ENCODE data around the gene ANKZF1.

ANKZF1 gene

DNA sequence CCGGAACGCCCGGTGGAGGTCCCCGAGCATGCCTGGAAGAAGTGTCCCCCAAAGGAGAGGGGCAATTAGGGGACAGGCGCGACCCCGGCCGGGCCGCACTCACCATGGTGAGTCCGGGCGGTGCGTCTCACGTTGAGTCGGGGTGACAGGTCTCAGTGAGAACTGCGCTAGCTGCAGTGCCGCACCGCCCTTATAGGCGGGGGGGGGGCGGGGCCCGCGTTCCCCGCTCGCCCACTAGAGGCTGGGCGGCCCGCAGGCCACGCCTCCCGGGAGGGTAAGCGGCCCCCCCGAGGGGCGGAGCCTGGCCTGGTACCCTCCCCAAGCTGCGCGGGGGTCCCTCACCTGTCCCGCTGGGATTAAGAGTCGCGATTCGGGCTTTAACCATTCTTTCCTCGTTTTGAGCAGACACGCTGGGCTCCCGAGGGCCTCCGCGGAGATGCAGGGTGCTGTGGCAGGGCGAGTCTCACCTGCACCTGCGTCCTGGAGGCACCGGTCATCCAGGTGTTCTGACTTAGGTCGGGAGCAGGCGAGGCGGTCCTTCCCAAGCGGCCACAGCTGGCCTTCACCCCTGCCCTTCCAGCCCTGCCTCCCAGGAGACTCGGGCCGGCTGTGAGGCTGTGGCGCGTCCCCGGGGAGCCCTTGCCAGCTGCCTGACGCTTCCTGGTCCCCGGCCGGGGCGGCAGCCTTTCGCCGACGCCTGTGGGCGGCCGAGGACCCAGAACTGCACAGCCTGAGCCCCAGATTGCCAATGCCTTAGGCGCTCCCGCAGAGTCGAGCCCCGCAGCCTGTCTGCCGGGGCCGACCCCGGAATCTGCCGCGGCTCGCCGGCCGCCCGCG lies 24.4 kb downstream of the ANKZF1 start, which contains the start of gene TUBA4A:
Gene TUBA4A (minus strand): TSS at position 166 of the 837 bp plus-strand sequence. CDS start 60 bp downstream, at position 106.
- no peak for TF ChIP-seq NFIC (IDR thresholded peaks at IDR 0.05)
- no peak for TF ChIP-seq EGR1 (IDR thresholded peaks at IDR 0.05)
- TF ChIP-seq, protein P1, sequence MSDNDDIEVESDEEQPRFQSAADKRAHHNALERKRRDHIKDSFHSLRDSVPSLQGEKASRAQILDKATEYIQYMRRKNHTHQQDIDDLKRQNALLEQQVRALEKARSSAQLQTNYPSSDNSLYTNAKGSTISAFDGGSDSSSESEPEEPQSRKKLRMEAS (IDR thresholded peaks at IDR 0.05): peak; percentile 30
- TF ChIP-seq ZBTB7A (IDR thresholded peaks at IDR 0.05; ENCODE audit: low read depth): peak; percentile 94
- TF ChIP-seq TAF1 (IDR thresholded peaks at IDR 0.05; ENCODE audit: low read depth): 0 out of 2 replicates have a peak, but pooled peaks have one; percentile 25
- TF ChIP-seq TEAD4 (IDR thresholded peaks at IDR 0.05): no peak
- 0 out of 2 replicates have a peak, but pooled peaks have one; percentile 41 for TF ChIP-seq TCF12 (IDR thresholded peaks at IDR 0.05; ENCODE audit: low read depth)

DNA sequence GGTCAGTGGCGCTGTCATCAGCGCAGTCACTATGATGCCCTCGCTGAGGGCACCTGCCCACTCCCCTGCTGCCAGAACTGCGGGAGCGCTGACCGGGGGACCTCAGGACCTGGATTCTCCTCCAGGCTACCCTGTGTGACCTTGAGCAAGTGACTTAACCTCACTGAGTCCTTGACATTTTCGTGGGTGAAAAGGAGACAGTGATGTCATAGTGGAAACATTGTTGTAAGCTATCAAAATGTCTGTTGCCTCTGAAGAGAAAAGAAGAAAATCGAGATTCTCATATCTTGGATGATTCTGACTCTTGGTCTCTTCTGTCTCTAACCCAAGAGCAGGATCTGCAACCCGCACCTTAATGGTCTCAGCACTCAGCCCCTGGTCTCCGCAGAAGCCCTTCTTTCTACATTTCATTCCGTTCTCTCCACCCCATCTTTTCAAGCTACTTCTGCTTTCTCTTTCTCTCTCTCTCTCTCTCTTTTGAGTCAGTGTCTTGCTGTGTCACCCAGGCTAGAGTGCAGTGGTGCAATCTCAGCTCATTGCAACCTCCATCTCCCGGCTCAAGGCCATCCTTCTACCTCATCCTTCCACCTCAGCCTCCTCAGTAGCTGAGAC lies 25.1 kb downstream of the ANKZF1 start:
- TF ChIP-seq CEBPB (IDR thresholded peaks at IDR 0.05) (no peak), FOXM1 (IDR thresholded peaks at IDR 0.05; ENCODE audit: borderline replicate concordance, low read depth) (no peak), TAF1 (IDR thresholded peaks at IDR 0.05; ENCODE audit: low read depth) (no peak), EP300 (IDR thresholded peaks at IDR 0.05; ENCODE audit: borderline replicate concordance) (no peak), TCF12 (IDR thresholded peaks at IDR 0.05; ENCODE audit: low read depth) (no peak), ZBTB7A (IDR thresholded peaks at IDR 0.05; ENCODE audit: low read depth) (no peak), RAD21 (IDR thresholded peaks at IDR 0.05; ENCODE audit: low read depth) (no peak), NFIC (IDR thresholded peaks at IDR 0.05) (no peak), EGR1 (IDR thresholded peaks at IDR 0.05) (no peak), YY1 (IDR thresholded peaks at IDR 0.05; ENCODE audit: low read depth) (no peak), TEAD4 (IDR thresholded peaks at IDR 0.05) (no peak), CREB1 (IDR thresholded peaks at IDR 0.05; ENCODE audit: low read depth) (no peak)
- TF ChIP-seq, protein P1 (IDR thresholded peaks at IDR 0.05): no peak
- TF ChIP-seq, protein P2, sequence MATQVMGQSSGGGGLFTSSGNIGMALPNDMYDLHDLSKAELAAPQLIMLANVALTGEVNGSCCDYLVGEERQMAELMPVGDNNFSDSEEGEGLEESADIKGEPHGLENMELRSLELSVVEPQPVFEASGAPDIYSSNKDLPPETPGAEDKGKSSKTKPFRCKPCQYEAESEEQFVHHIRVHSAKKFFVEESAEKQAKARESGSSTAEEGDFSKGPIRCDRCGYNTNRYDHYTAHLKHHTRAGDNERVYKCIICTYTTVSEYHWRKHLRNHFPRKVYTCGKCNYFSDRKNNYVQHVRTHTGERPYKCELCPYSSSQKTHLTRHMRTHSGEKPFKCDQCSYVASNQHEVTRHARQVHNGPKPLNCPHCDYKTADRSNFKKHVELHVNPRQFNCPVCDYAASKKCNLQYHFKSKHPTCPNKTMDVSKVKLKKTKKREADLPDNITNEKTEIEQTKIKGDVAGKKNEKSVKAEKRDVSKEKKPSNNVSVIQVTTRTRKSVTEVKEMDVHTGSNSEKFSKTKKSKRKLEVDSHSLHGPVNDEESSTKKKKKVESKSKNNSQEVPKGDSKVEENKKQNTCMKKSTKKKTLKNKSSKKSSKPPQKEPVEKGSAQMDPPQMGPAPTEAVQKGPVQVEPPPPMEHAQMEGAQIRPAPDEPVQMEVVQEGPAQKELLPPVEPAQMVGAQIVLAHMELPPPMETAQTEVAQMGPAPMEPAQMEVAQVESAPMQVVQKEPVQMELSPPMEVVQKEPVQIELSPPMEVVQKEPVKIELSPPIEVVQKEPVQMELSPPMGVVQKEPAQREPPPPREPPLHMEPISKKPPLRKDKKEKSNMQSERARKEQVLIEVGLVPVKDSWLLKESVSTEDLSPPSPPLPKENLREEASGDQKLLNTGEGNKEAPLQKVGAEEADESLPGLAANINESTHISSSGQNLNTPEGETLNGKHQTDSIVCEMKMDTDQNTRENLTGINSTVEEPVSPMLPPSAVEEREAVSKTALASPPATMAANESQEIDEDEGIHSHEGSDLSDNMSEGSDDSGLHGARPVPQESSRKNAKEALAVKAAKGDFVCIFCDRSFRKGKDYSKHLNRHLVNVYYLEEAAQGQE (IDR thresholded peaks at IDR 0.05; ENCODE audit: low read depth): no peak
- TF ChIP-seq, protein P3, sequence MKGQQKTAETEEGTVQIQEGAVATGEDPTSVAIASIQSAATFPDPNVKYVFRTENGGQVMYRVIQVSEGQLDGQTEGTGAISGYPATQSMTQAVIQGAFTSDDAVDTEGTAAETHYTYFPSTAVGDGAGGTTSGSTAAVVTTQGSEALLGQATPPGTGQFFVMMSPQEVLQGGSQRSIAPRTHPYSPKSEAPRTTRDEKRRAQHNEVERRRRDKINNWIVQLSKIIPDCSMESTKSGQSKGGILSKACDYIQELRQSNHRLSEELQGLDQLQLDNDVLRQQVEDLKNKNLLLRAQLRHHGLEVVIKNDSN (IDR thresholded peaks at IDR 0.05): no peak

DNA sequence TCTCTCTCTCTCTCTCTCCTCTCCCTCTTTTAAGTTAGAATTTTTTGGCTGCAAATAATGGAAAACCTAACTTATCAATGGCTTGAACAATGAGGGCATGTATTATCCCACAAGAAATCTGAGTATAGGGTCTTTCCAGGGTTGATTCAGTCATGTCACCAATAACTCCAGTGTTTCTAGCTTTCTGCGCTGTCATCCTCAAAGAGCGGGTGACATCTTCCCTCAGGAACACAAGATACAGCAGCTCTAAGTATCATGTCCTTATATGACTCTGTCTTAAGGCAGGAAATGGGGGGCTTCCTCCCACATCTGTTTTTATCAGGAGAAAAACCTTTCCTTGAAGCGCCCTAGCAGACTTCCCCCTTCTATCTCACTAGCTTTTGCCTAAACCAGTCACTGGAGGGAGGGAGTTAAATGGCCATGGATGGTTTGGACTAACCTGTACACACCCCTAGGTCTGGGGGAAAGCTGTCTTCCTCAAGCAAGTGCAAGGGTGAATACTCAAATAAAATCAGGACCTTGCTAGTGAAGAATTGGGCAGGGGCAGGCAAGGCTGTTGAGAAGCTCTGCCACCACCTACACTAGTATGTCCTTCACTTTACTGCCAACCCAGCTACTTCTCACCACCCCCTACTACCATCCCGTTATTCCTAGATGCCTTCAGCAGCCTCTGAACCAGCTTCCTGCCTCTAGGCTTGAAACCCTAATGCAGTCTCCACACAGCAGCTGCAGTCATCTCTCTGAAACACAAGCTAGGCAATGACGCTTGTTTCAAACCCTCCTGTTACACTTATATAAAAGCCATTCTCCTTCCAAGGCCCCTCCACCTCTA lies 31.6 kb downstream of the ANKZF1 start:
- no peak for TF ChIP-seq RAD21 (IDR thresholded peaks at IDR 0.05; ENCODE audit: low read depth)
- no peak for TF ChIP-seq TEAD4 (IDR thresholded peaks at IDR 0.05)
- TF ChIP-seq, protein P2 (IDR thresholded peaks at IDR 0.05; ENCODE audit: low read depth): no peak
- TF ChIP-seq TCF12 (IDR thresholded peaks at IDR 0.05; ENCODE audit: low read depth): no peak
- no peak for TF ChIP-seq EGR1 (IDR thresholded peaks at IDR 0.05)
- TF ChIP-seq YY1 (IDR thresholded peaks at IDR 0.05; ENCODE audit: low read depth): no peak
- TF ChIP-seq ZBTB7A (IDR thresholded peaks at IDR 0.05; ENCODE audit: low read depth): no peak
- no peak for TF ChIP-seq CREB1 (IDR thresholded peaks at IDR 0.05; ENCODE audit: low read depth)
- TF ChIP-seq CEBPB (IDR thresholded peaks at IDR 0.05): no peak
- TF ChIP-seq NFIC (IDR thresholded peaks at IDR 0.05): no peak

DNA sequence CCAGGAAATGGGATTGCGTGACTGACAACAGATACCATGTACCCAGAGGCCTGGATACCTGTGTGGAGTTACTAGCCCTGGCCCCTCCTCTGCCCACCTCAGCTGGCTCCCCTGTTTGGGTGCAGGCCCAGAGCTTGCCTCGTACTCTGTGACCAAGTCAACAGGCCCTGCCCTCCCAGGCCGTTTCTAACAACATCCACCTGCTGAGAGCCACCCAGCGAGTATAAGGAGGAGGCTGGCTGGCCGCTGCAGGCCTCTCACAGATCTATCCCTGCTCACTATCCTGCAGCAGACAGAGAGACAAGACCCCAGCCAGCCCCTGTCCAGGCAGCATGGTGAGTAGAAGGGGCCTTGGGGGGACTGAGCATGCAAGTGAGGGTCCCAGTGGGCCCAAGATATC lies 36.6 kb downstream of the ANKZF1 start:
- TF ChIP-seq TAF1 (IDR thresholded peaks at IDR 0.05; ENCODE audit: low read depth) (no peak), ZBTB7A (IDR thresholded peaks at IDR 0.05; ENCODE audit: low read depth) (no peak), TCF12 (IDR thresholded peaks at IDR 0.05; ENCODE audit: low read depth) (no peak), RAD21 (IDR thresholded peaks at IDR 0.05; ENCODE audit: low read depth) (no peak), TEAD4 (IDR thresholded peaks at IDR 0.05) (no peak), CREB1 (IDR thresholded peaks at IDR 0.05; ENCODE audit: low read depth) (no peak), EP300 (IDR thresholded peaks at IDR 0.05; ENCODE audit: borderline replicate concordance) (no peak), CEBPB (IDR thresholded peaks at IDR 0.05) (no peak), NFIC (IDR thresholded peaks at IDR 0.05) (no peak), FOXM1 (IDR thresholded peaks at IDR 0.05; ENCODE audit: borderline replicate concordance, low read depth) (no peak), YY1 (IDR thresholded peaks at IDR 0.05; ENCODE audit: low read depth) (no peak), EGR1 (IDR thresholded peaks at IDR 0.05) (no peak)
- TF ChIP-seq, protein P3 (IDR thresholded peaks at IDR 0.05): no peak
- TF ChIP-seq, protein P2 (IDR thresholded peaks at IDR 0.05; ENCODE audit: low read depth): no peak
- TF ChIP-seq, protein P1 (IDR thresholded peaks at IDR 0.05): no peak

All from Ishikawa (cell line).